Measurements from ENCODE around the gene COLEC11. TPM values are rescaled to one million over a fixed set of nuclear protein-coding genes. Genes with fewer than 3 reads are reported as not detected.
A peak's percentile ranks its signal among the peaks of the same experiment; 100 is the strongest.
"Not testable (repeated sequence)": the region's sequence is repeated elsewhere in the genome, so short reads cannot be mapped to it uniquely, and the experiment has no call there.

The COLEC11 gene
- total RNA-seq, 1 donor from 2014 or later: 40.1 TPM

- DNase-seq (ENCODE audit: low spot score): peak; percentile 30
- not testable (repeated sequence) for ATAC-seq
These were observed 41.0 kb downstream of the COLEC11 start for GRCh38 chr2:3635975-3636327.

- no peak for ATAC-seq
- DNase-seq (ENCODE audit: low spot score): peak; percentile 29
These were observed 41.8 kb downstream of the COLEC11 start for GRCh38 chr2:3636586-3637310.

- ATAC-seq (no peak), DNase-seq (ENCODE audit: low spot score) (peak; percentile 24)
These were observed 42.4 kb downstream of the COLEC11 start for GRCh38 chr2:3637311-3637675.

GRCh38 chr2:3637692-3638455 lies 43.0 kb downstream of the COLEC11 start:
- DNase-seq (ENCODE audit: low spot score): peak; percentile 40
- no peak for ATAC-seq

GRCh38 chr2:3638456-3638810 lies 43.5 kb downstream of the COLEC11 start:
- peak; percentile 40 for DNase-seq (ENCODE audit: low spot score)
- no peak for ATAC-seq

- DNase-seq (ENCODE audit: low spot score): peak; percentile 10
- ATAC-seq: no peak
These were observed 44.2 kb downstream of the COLEC11 start for GRCh38 chr2:3639015-3639630.

GRCh38 chr2:3639653-3640052 lies 44.7 kb downstream of the COLEC11 start:
- DNase-seq (ENCODE audit: low spot score) (peak; percentile 38), ATAC-seq (no peak)

- DNase-seq (ENCODE audit: low spot score): peak; percentile 44
- no peak for ATAC-seq
These were observed 46.3 kb downstream of the COLEC11 start for GRCh38 chr2:3641181-3641580.

- DNase-seq (ENCODE audit: low spot score) (peak; percentile 33), ATAC-seq (no peak)
These were observed 47.0 kb downstream of the COLEC11 start for GRCh38 chr2:3641841-3642421.

GRCh38 chr2:3642521-3643215 lies 47.8 kb downstream of the COLEC11 start:
- DNase-seq (ENCODE audit: low spot score) (peak; percentile 31), ATAC-seq (no peak)

- ATAC-seq (no peak), DNase-seq (ENCODE audit: low spot score) (peak; percentile 29)
These were observed 48.7 kb downstream of the COLEC11 start for GRCh38 chr2:3643371-3644245.

GRCh38 chr2:3644246-3644525 lies 49.3 kb downstream of the COLEC11 start:
- ATAC-seq (no peak), DNase-seq (ENCODE audit: low spot score) (no peak)

GRCh38 chr2:3644891-3645605 lies 50.1 kb downstream of the COLEC11 start:
- DNase-seq (ENCODE audit: low spot score): no peak

GRCh38 chr2:3645745-3646389 lies 51.0 kb downstream of the COLEC11 start:
- ATAC-seq: no peak
- DNase-seq (ENCODE audit: low spot score): no peak

More at GRCh38 chr2:3644891-3645605, 50.1 kb downstream of the COLEC11 start:
- no peak for ATAC-seq

GRCh38 chr2:3646446-3646845 lies 51.5 kb downstream of the COLEC11 start:
- DNase-seq (ENCODE audit: low spot score) (no peak), ATAC-seq (no peak)

GRCh38 chr2:3647246-3647645 lies 52.3 kb downstream of the COLEC11 start:
- DNase-seq (ENCODE audit: low spot score): no peak
- no peak for ATAC-seq

GRCh38 chr2:3647831-3648651 lies 53.1 kb downstream of the COLEC11 start:
- DNase-seq (ENCODE audit: low spot score) (no peak), ATAC-seq (no peak)

GRCh38 chr2:3648652-3649177 lies 53.8 kb downstream of the COLEC11 start:
- no peak for DNase-seq (ENCODE audit: low spot score)
- ATAC-seq: no peak
